IMR-90 (cell line): ENCODE results near the gene OSMR. TPM values are rescaled to one million over a fixed set of nuclear protein-coding genes. Genes with fewer than 3 reads are reported as not detected.

Source experiments
- ATAC-seq: fragments of 200-7000 bp; cut with Tn5 transposase; 2 replicates; pipeline ENCODE4 v1.9.1; 2020; ENCODE audit warnings: low read depth, mild to moderate bottlenecking, moderate library complexity
- BruUV-seq: library from RNA; stranded (reverse); fragments of 400-500 nt; replicated peaks from 2 replicates; lab custom pipeline; 2021; lab: Mats Ljungman, UMichigan
- CTCF ChIA-PET: fragments of 300-600 bp; formaldehyde crosslinking; extraction: SDS; loops from one replicate; lab custom pipeline; 2021; ENCODE audit warnings: antibody characterized with exemption; lab: Yijun Ruan, JAX
- POLR2A ChIA-PET: fragments of 300-600 bp; sonication (Branson Sonifier 250); formaldehyde crosslinking; loops from one replicate; lab custom pipeline; 2022; ENCODE audit warnings: antibody characterized with exemption; ENCODE audit not compliant: unreplicated experiment; lab: Charles Lee
- DNase-seq: peaks from one replicate; pipeline ENCODE4 v3.0.0; 2013
- H2AFZ ChIP-seq: replicated peaks from 2 replicates; pipeline ENCODE3; 2013; ENCODE audit warnings: low read length, mild to moderate bottlenecking; ENCODE audit not compliant: poor library complexity
- H2AK5ac ChIP-seq: 2 replicates; pipeline ENCODE4 v1.6.1; 2013; ENCODE audit warnings: low read depth, low read length, inconsistent platforms
- H2AK9ac ChIP-seq: replicated peaks from 2 replicates; pipeline ENCODE3; 2013; ENCODE audit warnings: mild to moderate bottlenecking, low read depth, low read length, moderate library complexity; ENCODE audit not compliant: poor library complexity
- H2BK120ac ChIP-seq: 2 replicates; pipeline ENCODE4 v1.6.1; 2013; ENCODE audit warnings: low read depth, low read length, inconsistent platforms
- H2BK15ac ChIP-seq: 3 replicates; pipeline ENCODE4 v1.6.1; 2013; ENCODE audit warnings: low read depth, low read length, inconsistent platforms
- H2BK20ac ChIP-seq: 2 replicates; pipeline ENCODE4 v1.6.1; 2013; ENCODE audit warnings: low read depth, mild to moderate bottlenecking, inconsistent platforms, low read length, moderate library complexity
- H2BK5ac ChIP-seq: 2 replicates; pipeline ENCODE4 v1.6.1; 2013; ENCODE audit warnings: mild to moderate bottlenecking, low read depth, low read length, inconsistent platforms; ENCODE audit not compliant: poor library complexity, severe bottlenecking
- H3K14ac ChIP-seq: replicated peaks from 2 replicates; pipeline ENCODE4 v1.6.1; 2013; ENCODE audit warnings: low read depth, low read length, inconsistent platforms
- H3K18ac ChIP-seq: 2 replicates; pipeline ENCODE4 v1.6.1; 2013; ENCODE audit warnings: low read depth, low read length, control low read depth
- H3K23ac ChIP-seq: 2 replicates; pipeline ENCODE4 v1.6.1; 2013; ENCODE audit warnings: low read depth, low read length, inconsistent platforms
- H3K27ac ChIP-seq: 2 replicates; pipeline ENCODE4 v1.5.1; 2013; ENCODE audit warnings: mild to moderate bottlenecking, control low read depth, low read length; ENCODE audit not compliant: insufficient read depth
- H3K27me3 ChIP-seq: 2 replicates; pipeline ENCODE4 v1.6.1; 2013; ENCODE audit warnings: low read length; ENCODE audit not compliant: control insufficient read depth, insufficient read depth
- H3K36me3 ChIP-seq: 2 replicates; pipeline ENCODE4 v1.6.1; 2013; ENCODE audit warnings: low read length, mixed read lengths; ENCODE audit not compliant: control insufficient read depth, insufficient read depth
- H3K4ac ChIP-seq: 2 replicates; pipeline ENCODE4 v1.6.1; 2013; ENCODE audit warnings: low read depth, low read length, inconsistent platforms
- H3K4me1 ChIP-seq: 2 replicates; pipeline ENCODE4 v1.6.1; 2013; ENCODE audit warnings: low read length, mixed read lengths; ENCODE audit not compliant: control insufficient read depth, insufficient read depth
- H3K4me2 ChIP-seq: 2 replicates; pipeline ENCODE4 v1.6.1; 2013; ENCODE audit warnings: low read depth, mild to moderate bottlenecking, control low read depth, low read length, moderate library complexity
- H3K4me3 ChIP-seq: 2 replicates; pipeline ENCODE4 v1.5.1; 2013; ENCODE audit warnings: low read depth, mild to moderate bottlenecking, control low read depth, low read length, moderate library complexity; ENCODE audit not compliant: insufficient read depth
- H3K56ac ChIP-seq: 2 replicates; pipeline ENCODE4 v1.6.1; 2013; ENCODE audit warnings: low read length, inconsistent platforms; ENCODE audit not compliant: insufficient read depth; ENCODE audit errors: extremely low read depth
- H3K79me1 ChIP-seq, 2 experiments: 2 replicates each; pipeline ENCODE4 v1.6.1; 2013; ENCODE audit warnings: low read length in 2 of 2, inconsistent platforms in 1 of 2, low read depth in 1 of 2
- H3K9ac ChIP-seq: 2 replicates; pipeline ENCODE4 v1.6.1; 2013; ENCODE audit warnings: low read depth, low read length, control low read depth
- H3K9me1 ChIP-seq: 2 replicates; pipeline ENCODE4 v1.6.1; 2013; ENCODE audit warnings: low read length, inconsistent platforms; ENCODE audit not compliant: insufficient read depth
- H3K9me3 ChIP-seq: 2 replicates; pipeline ENCODE4 v1.6.1; 2013; ENCODE audit warnings: low read length; ENCODE audit not compliant: control insufficient read depth, insufficient read depth
- H4K20me1 ChIP-seq: 2 replicates; pipeline ENCODE4 v1.6.1; 2013; ENCODE audit warnings: low read length, inconsistent platforms; ENCODE audit not compliant: insufficient read depth
- H4K5ac ChIP-seq: 2 replicates; pipeline ENCODE4 v1.6.1; 2013; ENCODE audit warnings: mild to moderate bottlenecking, low read depth, low read length, control low read depth
- H4K8ac ChIP-seq, 2 experiments: 2 replicates each; pipeline ENCODE4 v1.6.1; 2013; ENCODE audit warnings: low read depth in 2 of 2, low read length in 2 of 2, control low read depth in 1 of 2, inconsistent platforms in 1 of 2
- H4K91ac ChIP-seq: 2 replicates; pipeline ENCODE4 v1.6.1; 2013; ENCODE audit warnings: low read depth, low read length, inconsistent platforms; ENCODE audit not compliant: insufficient read depth
- CEBPB ChIP-seq: IDR thresholded peaks from 2 replicates; pipeline ENCODE4 v1.6.1; 2012; ENCODE audit warnings: low read depth, low read length, improper control_type of control experiment
- CHD1 ChIP-seq: IDR thresholded peaks from 2 replicates; pipeline ENCODE4 v1.6.1; 2012; ENCODE audit warnings: low read depth, low read length, improper control_type of control experiment
- ELK1 ChIP-seq: fragments of 150-350 bp; IDR thresholded peaks from 2 replicates; pipeline ENCODE4 v1.6.1; 2016; ENCODE audit warnings: low read depth, mild to moderate bottlenecking, low read length, moderate library complexity, borderline replicate concordance
- MAFK ChIP-seq: IDR thresholded peaks from 2 replicates; pipeline ENCODE4 v1.6.1; 2012; ENCODE audit warnings: low read depth, low read length, improper control_type of control experiment
- MAZ ChIP-seq: IDR thresholded peaks from 2 replicates; pipeline ENCODE4 v1.6.1; 2012; ENCODE audit warnings: low read depth, mild to moderate bottlenecking, low read length, improper control_type of control experiment, moderate library complexity, borderline replicate concordance
- MXI1 ChIP-seq: IDR thresholded peaks from 2 replicates; pipeline ENCODE4 v1.6.1; 2012; ENCODE audit warnings: low read depth, mild to moderate bottlenecking, low read length, moderate library complexity, borderline replicate concordance
- RAD21 ChIP-seq: IDR thresholded peaks from 2 replicates; pipeline ENCODE4 v1.6.1; 2012; ENCODE audit warnings: low read length, improper control_type of control experiment
- RCOR1 ChIP-seq: IDR thresholded peaks from 2 replicates; pipeline ENCODE4 v1.6.1; 2012; ENCODE audit warnings: mild to moderate bottlenecking, low read length, improper control_type of control experiment; ENCODE audit not compliant: insufficient replicate concordance
- SMC3 ChIP-seq: fragments of 150-350 bp; IDR thresholded peaks from 2 replicates; pipeline ENCODE4 v1.6.1; 2016; ENCODE audit warnings: low read depth, mild to moderate bottlenecking, antibody characterized with exemption, low read length, moderate library complexity
- WGBS, 2 experiments: methylation state at CpG; one replicate each; pipeline versions ENCODE4 v1.1.5 to v1.1.7; 2013; ENCODE audit warnings: missing lambda C conversion rate in 2 of 2; ENCODE audit not compliant: insufficient read length in 1 of 2; ENCODE audit errors: extremely low coverage in 2 of 2; 5-methylcytosine and 5-hydroxymethylcytosine counted together
- dilution Hi-C: fragments of 300-500 bp; cut with HindIII; formaldehyde crosslinking; loops from one replicate; pipeline ENCODE4 v1.14.3; 2018; ENCODE audit warnings: low sequenced_read_pairs; ENCODE audit not compliant: unreplicated experiment
- in situ Hi-C: fragments of 300-500 bp; cut with MboI; formaldehyde crosslinking; loops from 3 replicates; pipeline ENCODE4 v1.14.3; 2019; ENCODE audit warnings: low sequenced_read_pairs, inconsistent platforms, mixed read lengths
- intact Hi-C: fragments of 100-400 bp; cut with micrococcal nuclease; formaldehyde crosslinking; loops from 2 replicates; pipeline ENCODE4 v1.10.0; 2022
- polyA plus RNA-seq, 3 experiments: library from polyadenylated mRNA; depleted of rRNA; stranded (reverse); fragments of >200 nt; gene quantifications; 2 replicates each; pipeline ENCODE4 v1.2.3, GENCODE V29; 2012; ENCODE audit warnings: low replicate concordance in 1 of 3
- total RNA-seq: library from RNA; depleted of rRNA; stranded (reverse); fragments of >200 nt; gene quantifications from 2 replicates; pipeline ENCODE4 v1.2.3, GENCODE V29; 2012

The OSMR gene
- total and polyA plus RNA-seq, 2 of the 4 experiments (the other 2 are of a cell fraction), result 41.6 to 48.7 TPM

GRCh38 chr5:38935437-38935836 is 89.6 kb downstream of the OSMR start:
- H3K14ac ChIP-seq, result no peak overlapping the region
- peaks cover 8 to 21% of the 10 kb centered on the region in 2 experiments for H3K79me1 ChIP-seq
- H4K20me1 ChIP-seq, result no peaks in the 10 kb centered on the region; the same call in 1 of the 2 replicates
- no peaks in the 10 kb centered on the region for H3K27me3 ChIP-seq
- no peak overlapping the region for H4K8ac ChIP-seq
- BruUV-seq, result no TSS peak
- no peak overlapping the region for H3K9ac ChIP-seq
- no peak overlapping the region for H3K4me2 ChIP-seq
- no peak overlapping the region for H2AK9ac ChIP-seq
- no peak overlapping the region for H3K27ac ChIP-seq
- no peak overlapping the region for H3K23ac ChIP-seq
- no peaks in the 10 kb centered on the region for H3K9me3 ChIP-seq
- H3K36me3 ChIP-seq, result peaks cover 42% of the 10 kb centered on the region
- dilution Hi-C loops (no loop called here), intact Hi-C loops (no loop called here), in situ Hi-C loops (no loop called here)
- CTCF ChIA-PET, result no interaction called here
- H3K4me1 ChIP-seq, result peaks cover 6% of the 10 kb centered on the region
- no peak overlapping the region for H2BK15ac ChIP-seq
- no peak overlapping the region for H2BK5ac ChIP-seq
- no peak overlapping the region for H2AK5ac ChIP-seq
- TF ChIP-seq SMC3 (no peak), MAFK (no peak), CHD1 (no peak), ELK1 (no peak), MXI1 (no peak), CEBPB (no peak), MAZ (no peak), RCOR1 (no peak), RAD21 (no peak)
- POLR2A ChIA-PET, result no interaction called here
- peaks cover 13% of the 10 kb centered on the region for H3K9me1 ChIP-seq
- H3K4me3 ChIP-seq, result no peak overlapping the region
- no peak overlapping the region for H2AFZ ChIP-seq
- no peak overlapping the region for H2BK20ac ChIP-seq
- ATAC-seq, result no peak
- no peak overlapping the region for H3K4ac ChIP-seq
- no peak overlapping the region for H4K5ac ChIP-seq
- WGBS, 2 experiments, result no CpG with 5 or more reads among the region's 1 CpG
- H2BK120ac ChIP-seq, result no peak overlapping the region
- no peak overlapping the region for H3K56ac ChIP-seq
- no peak overlapping the region for H4K91ac ChIP-seq
- DNase-seq, result no peak
- H3K18ac ChIP-seq, result no peak overlapping the region
